Left hindlimb (tissue), 1 donor: Measurements from ENCODE around the gene GTF2IRD2.
"Not testable (repeated sequence)": the region's sequence is repeated elsewhere in the genome, so short reads cannot be mapped to it uniquely, and the experiment has no call there.

ENCODE experiments used
- DNase-seq: peaks from one replicate; pipeline ENCODE4 v3.0.0-alpha.2; 2018

GTF2IRD2 gene

DNA sequence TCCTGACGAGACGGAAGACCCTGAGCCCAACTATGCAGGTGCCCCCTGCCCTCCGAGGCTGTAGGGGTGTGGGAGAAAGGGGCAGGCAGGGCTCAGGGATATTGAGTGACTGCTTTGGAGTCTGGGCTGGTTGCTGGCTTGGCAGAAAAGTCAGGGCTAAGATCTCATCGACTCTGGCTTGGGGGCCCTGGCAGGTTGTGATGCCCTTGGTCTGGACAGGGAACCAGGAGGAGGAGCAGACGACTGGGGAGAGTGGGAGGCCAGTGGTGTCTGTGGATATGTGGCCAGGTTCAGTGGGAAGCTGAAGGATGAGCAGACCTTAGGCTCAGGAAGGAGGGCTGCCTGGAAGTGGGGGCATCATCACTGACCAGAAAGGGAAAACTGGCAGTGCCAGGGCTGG lies 67.8 kb downstream of the GTF2IRD2 start:
- DNase-seq: not testable (repeated sequence)

DNA sequence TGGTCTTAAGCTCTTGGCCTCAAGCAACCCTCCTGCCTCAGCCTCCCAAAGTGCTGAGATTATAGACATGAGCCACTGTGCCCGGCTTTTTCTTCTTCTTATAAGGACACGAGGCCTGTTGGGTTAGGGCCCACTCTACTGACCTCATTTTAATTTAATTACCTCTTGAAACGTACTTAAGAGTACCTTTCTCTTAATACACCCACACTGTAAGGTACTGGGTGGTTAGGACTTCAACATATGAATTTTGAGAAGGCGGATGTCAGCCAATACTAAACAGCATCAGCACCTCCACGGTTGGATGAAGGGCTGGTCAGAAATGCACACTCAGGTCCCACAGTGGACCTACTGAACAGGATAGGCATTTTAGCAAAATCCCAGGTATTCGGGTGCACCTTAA lies 69.7 kb downstream of the GTF2IRD2 start:
- DNase-seq: not testable (repeated sequence)

DNA sequence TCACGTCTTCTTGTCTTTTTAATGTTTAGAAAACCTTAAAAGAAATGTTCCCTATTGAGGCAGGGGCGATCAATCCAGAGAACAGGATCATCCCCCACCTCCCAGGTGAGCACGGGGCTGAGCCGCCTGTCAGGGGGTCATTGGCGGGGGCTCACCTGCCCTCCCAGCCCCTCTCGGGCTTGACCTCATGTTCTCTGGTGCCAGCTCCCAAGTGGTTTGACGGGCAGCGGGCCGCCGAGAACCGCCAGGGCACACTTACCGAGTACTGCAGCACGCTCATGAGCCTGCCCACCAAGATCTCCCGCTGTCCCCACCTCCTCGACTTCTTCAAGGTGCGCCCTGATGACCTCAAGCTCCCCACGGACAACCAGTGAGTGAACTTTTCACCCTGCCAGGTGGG lies 72.4 kb downstream of the GTF2IRD2 start:
- DNase-seq: not testable (repeated sequence)

DNA sequence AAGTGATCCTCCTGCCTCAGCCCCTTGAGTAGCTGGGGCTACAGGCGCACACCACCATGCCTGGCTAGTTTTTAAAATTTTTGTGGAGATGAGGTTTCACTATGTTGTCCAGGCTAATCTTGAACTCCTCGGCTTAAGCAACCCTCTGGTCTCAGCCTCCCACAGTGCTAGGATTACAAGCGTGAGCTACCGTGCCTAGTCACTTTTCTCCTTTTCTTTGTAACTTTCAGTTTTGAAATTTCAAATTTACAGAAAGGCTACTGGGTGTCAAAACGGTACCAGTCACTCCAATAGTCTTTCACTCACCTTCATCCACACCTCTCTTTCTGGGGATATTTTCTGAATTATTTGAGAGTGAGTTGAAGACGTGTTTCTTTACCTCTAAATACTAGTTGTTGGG lies 76.3 kb downstream of the GTF2IRD2 start:
- not testable (repeated sequence) for DNase-seq

DNA sequence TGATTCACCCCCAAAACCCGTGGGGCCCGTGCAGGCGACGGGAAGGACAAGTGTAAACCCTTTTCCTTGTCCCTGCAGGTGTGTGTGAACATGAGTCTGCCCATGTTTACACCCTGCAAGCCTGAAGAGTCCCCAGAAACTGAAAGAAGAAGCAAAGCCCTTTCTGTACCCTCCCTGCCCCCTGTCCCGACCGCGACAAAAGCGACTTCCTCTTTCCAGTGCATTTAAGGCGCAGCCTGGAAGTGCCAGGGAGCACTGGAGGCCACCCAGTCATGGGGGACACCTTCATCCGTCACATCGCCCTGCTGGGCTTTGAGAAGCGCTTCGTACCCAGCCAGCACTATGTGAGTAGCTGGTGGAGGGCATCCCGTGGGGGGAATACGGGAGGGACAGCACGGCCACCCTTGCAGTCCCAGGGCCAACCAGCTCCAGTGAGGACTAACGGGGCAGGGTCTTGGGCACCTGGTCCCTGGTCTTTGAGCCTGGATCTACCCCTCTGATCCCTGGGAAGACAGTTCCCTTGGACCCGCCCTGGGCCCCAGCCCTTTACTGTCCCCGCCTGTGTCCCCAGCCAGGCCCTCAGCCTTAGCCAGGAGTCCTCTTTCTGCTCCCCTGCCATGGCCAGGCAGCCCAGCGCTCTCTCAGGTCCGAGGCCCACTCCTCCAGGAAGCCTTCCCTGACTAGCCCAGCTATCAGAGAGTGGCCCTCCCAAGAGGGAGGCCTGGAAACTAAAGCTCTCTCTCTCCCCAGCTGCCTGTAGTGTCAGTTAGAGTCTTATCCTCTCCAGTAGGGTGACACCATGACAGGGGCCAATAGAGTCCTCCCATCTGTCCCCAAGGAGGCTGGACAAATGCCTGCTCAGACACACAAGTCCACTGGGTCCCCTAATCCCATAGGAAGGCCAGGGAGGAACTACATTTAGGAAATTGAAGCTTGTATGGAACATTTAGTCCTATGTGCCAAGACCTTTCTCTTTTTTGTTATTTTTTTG lies 77.3 kb downstream of the GTF2IRD2 start, which contains the start of gene NCF1:
NCF1 (plus strand) TSS at position 252 of the 991 bp plus-strand sequence; CDS start at position 273, 21 bp downstream.
- not testable (repeated sequence) for DNase-seq

DNA sequence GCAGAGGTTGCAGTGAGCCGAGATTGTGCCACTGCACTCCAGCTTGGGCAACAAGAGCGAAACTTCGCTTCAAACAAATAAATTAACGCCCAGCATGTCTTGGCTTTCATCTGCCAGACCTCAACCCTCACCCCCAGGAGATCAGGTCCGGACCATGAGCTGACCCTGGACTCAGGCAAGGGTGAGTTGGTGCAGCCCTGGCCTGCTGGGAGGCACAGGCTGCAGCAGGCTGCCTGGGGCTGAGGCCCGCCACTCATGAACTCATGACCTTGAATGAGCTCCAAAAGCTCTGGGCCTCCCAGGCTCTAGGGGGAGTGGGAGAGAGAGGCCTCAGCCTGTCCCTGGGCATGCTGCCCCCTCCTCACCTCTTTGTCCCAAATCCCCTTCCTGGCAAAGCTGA lies 79.3 kb downstream of the GTF2IRD2 start:
- not testable (repeated sequence) for DNase-seq

DNA sequence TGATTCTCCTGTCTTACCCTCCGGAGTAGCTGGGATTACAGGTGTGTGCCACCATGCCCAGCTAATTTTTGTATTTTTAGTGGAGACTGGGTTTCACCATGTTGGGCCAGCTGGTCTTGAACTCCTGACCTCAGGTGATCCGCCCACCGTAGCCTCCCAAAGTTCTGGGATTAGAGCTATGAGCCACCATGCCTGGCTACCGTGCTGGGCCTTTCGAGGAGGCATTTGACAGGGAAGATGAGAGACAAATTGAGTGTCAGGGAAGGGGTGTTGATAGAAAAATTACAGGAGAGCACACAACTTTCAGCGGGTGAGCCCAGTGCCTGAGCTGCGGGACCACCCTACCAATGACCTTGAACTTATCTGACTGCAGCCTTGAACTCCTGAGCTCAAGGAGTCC lies 81.3 kb downstream of the GTF2IRD2 start:
- not testable (repeated sequence) for DNase-seq

DNA sequence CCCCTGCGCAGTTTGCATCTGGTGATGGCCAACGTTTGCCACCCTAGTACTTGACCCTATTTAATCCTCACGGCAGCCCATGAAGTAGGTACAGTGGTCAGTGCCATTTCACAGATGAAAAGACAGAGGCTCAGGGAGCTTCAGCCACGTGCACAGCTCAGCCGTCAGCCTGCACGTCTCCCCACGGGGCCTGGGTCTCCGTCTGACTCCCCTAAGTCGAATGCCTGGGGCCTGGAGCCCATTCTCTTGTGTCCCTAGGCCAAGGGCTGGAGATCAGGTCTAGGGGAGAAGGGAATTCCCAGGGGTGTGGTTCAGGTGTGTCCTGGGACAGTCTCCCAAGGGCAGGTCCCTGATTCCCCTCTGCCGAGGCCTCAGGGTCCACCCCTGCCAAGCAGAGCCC lies 84.4 kb downstream of the GTF2IRD2 start:
- DNase-seq: peak; percentile 3

DNA sequence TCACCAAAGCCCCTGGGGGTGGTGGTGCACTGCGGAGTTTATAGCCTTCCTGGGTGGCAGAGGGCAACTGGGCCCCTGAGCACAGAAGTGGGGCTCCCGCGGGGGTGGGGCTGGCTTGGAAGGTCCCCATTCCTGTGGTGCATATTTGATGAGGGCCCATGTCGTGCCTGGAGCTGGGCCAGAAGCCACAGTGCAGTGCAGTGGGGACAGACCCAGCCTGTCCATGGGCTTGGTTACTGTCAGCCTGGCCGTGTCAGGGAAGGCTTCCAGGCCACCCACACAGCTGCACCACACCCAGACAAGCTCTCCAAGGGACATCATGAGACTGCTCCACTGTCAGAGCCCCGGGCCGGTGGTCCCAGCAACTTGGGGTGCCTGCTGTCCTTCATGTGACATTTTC lies 84.9 kb downstream of the GTF2IRD2 start:
- DNase-seq: not testable (repeated sequence)

DNA sequence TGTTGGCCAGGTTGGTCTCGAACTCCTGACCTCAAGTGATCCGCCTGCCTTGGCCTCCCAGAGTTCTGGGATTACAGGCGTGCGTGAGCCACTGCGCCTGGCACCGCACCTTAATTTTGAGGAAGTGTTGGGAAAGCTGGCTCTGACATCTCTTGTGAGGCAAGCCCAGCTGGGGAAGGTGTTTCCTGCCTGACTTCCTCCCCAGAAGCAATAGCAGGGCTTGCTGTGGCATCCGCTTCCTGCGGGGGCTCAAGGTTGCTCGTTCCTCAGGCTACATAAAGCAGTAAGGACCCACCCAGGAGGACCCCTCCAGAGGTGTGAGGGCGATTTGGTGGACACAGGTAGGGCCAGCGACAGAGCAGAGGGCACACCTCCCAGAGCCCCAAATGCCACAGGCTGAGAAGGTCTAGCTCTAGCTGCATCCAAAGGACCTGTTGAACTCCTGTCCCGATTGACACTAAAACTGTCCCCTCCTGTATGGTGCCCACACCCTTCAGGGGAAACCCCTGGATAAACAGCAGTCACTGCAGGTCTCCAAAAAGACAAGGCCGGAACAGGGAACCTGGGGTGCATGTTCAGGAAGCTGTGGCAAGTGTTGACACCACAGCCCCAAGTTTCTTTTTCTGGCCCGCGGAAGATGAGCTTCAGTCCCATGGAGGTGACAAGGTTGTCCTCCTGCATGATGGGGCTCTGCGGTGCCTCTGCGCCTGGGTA lies 86.0 kb downstream of the GTF2IRD2 start:
- DNase-seq: not testable (repeated sequence)

DNA sequence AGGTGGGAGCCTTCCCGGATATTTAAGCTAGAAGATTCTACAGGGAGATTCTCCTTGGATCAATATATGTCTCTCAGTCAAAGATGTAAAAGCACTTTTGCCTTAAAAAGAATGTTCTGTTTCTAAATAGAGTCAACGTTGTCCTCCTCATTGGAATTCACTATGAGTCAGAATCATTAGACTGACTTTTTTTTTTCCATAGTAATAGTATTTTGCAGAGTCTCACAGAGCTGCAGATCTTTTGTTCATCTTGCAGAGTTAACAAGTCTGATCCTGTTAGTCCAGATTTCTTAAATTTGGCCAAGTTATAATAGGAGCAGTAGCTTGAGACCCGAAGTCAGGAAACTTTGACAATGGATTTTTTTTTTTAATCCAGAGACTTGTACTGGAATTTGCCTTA lies 92.4 kb downstream of the GTF2IRD2 start:
- DNase-seq: not testable (repeated sequence)

DNA sequence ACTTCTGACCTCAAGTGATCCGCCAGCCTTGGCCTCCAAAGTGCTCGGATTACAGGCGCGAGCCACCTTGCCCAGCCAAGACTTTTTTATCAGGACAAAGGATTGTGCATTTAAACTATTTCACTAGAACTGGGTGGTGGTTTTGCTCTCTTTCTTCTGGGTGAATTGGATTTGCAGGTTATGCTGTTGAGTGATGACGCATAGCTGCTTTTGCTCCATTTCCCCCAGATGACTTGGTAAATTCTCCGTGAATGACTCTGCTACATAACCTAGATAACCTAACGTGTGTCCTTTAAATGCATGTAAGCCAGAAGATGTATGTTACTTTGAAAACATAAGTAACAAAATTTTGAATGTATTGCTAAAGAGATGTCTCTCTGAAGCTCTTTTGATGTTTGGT lies 93.1 kb downstream of the GTF2IRD2 start:
- not testable (repeated sequence) for DNase-seq

DNA sequence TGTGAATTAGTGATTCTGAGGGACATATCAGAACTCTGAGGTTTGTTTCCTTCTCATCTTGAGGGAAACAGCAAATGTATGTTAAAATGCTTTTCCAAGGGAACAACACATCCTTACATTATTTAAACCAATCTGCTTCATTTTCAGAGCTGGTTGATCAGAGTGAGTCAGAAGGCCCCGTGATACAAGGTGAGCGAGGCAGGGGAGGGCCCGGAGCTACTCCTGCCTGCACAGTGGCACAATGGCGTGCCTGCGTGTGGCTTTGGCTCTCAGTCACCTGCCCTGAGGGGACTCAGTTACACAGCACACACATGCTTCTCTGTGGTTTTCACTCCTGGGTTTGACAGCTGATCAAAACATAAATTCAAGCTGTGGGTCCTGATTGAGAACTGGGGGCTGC lies 94.7 kb downstream of the GTF2IRD2 start:
- DNase-seq: not testable (repeated sequence)

DNA sequence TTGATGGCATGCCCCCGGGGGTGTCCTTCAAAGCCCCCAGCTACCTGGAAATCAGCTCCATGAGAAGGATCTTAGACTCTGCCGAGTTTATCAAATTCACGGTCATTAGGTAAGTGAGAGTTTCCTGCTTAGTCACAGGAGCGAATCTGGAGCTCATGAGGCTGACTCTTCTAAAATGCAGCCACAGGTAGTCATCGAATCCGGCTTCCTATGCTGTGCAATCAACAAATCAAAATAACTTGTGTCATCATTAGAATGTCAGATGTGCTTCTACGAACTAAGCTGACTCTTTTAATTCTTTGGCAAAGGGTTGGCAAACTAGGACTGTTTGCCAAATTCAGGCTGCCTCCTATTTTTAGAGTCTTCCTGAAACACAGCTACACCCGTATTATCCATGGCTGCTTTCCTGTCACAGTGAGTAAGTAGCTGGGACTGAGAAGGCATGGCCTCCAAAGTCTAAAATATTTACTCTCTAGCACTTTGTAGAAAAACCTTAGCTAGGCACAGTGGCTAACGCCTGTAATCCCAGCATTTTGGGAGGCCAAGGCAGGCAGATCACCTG lies 97.4 kb downstream of the GTF2IRD2 start:
- not testable (repeated sequence) for DNase-seq
